ENCODE results near the gene AP1M2.

AP1M2 gene

GRCh38 chr19:10566408-10566657 is 20.8 kb downstream of the AP1M2 start:
- in situ Hi-C loops (cut with MboI; ENCODE audit: low pct_unique_long_range_greater_than_20kb, low sequenced_read_pairs, unreplicated experiment), result no loop called here
- no peak for DNase-seq (ENCODE audit: low spot score)
- no peak for TF ChIP-seq CTCF (IDR thresholded peaks at IDR 0.05; ENCODE audit: extremely low read depth, insufficient read depth, missing control alignments)

GRCh38 chr19:10565567-10566407 is 21.3 kb downstream of the AP1M2 start, which contains the start of gene KRI1:
Gene KRI1, minus strand, starts transcription at chr19:10566010. Its CDS starts 11 bp downstream, at chr19:10565999.
- in situ Hi-C loops (cut with MboI; ENCODE audit: low pct_unique_long_range_greater_than_20kb, low sequenced_read_pairs, unreplicated experiment), result no loop called here

GRCh38 chr19:10565028-10565566 is 22.0 kb downstream of the AP1M2 start:
- in situ Hi-C loops (cut with MboI; ENCODE audit: low pct_unique_long_range_greater_than_20kb, low sequenced_read_pairs, unreplicated experiment), result no loop called here
- DNase-seq (ENCODE audit: low spot score), result peak; percentile 84
- peak; percentile 54 for TF ChIP-seq CTCF (IDR thresholded peaks at IDR 0.05; ENCODE audit: extremely low read depth, insufficient read depth, missing control alignments)

More at GRCh38 chr19:10565567-10566407, 21.3 kb downstream of the AP1M2 start, which contains the start of gene KRI1:
- TF ChIP-seq CTCF (IDR thresholded peaks at IDR 0.05; ENCODE audit: extremely low read depth, insufficient read depth, missing control alignments), result no peak
- DNase-seq (ENCODE audit: low spot score), result peak; percentile 99

DNA sequence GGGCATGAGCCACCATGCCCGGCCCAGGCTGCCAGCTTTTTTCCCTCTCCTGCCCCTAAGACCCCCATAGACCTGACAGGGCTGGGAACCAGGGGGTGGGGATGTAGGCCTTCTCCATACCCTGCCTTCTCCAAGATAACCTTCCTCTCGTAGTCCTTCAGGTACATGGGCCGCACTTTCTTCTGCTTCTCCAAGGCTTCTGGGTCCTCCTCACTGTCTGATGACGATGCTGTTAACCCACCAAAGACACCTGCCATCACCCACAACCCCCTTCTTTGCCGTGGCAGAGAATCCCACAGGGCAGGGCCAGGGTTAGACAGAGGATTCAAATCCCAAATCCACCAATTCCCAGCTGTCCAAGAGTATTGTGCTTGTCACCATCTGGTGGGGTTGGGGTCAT is 24.5 kb downstream of the AP1M2 start:
- DNase-seq (ENCODE audit: low spot score), result no peak

GRCh38 chr19:10560154-10560553 is 27.0 kb downstream of the AP1M2 start:
- in situ Hi-C loops (cut with MboI; ENCODE audit: low pct_unique_long_range_greater_than_20kb, low sequenced_read_pairs, unreplicated experiment), result no loop called here
- no peak for TF ChIP-seq CTCF (IDR thresholded peaks at IDR 0.05; ENCODE audit: extremely low read depth, insufficient read depth, missing control alignments)
- DNase-seq (ENCODE audit: low spot score), result no peak

More for the DNA sequence above, 24.5 kb downstream of the AP1M2 start:
- TF ChIP-seq CTCF (IDR thresholded peaks at IDR 0.05; ENCODE audit: extremely low read depth, insufficient read depth, missing control alignments), result no peak
- in situ Hi-C loops (cut with MboI; ENCODE audit: low pct_unique_long_range_greater_than_20kb, low sequenced_read_pairs, unreplicated experiment), result no loop called here

- in situ Hi-C loops (cut with MboI; ENCODE audit: low pct_unique_long_range_greater_than_20kb, low sequenced_read_pairs, unreplicated experiment), result no loop called here
These were observed 29.4 kb downstream of the AP1M2 start for GRCh38 chr19:10557603-10558197.

More at GRCh38 chr19:10557603-10558197, 29.4 kb downstream of the AP1M2 start:
- no peak for TF ChIP-seq CTCF (IDR thresholded peaks at IDR 0.05; ENCODE audit: extremely low read depth, insufficient read depth, missing control alignments)
- no peak for DNase-seq (ENCODE audit: low spot score)

Measured in GM13977 (cell line).